Stimulated activated CD8-positive, alpha-beta memory T cell treated with anti-CD3 and anti-CD28 coated beads, Interleukin-4, amount 100 ng/mL, for 4 hours (primary cell): ENCODE measurements around the gene LDB2.

Source experiments
- DNase-seq, 2 donors: peaks; one replicate each; pipeline ENCODE4 v3.0.0-alpha.2; 2020; ENCODE audit warnings: low read depth in 2 of 2, low spot score in 1 of 2

The LDB2 gene

GRCh38 chr4:16503421-16504100 lies 394.9 kb downstream of the LDB2 start:
- no peak for DNase-seq

GRCh38 chr4:16498978-16499377 lies 399.5 kb downstream of the LDB2 start:
- DNase-seq = no peak

- no peak for DNase-seq
Observed at GRCh38 chr4:16496501-16496900, 401.9 kb downstream of the LDB2 start.

- no peak for DNase-seq
Observed at GRCh38 chr4:16492872-16493271, 405.6 kb downstream of the LDB2 start.

GRCh38 chr4:16489226-16489625 lies 409.2 kb downstream of the LDB2 start:
- no peak for DNase-seq

- no peak for DNase-seq
Observed at GRCh38 chr4:16488084-16488483, 410.4 kb downstream of the LDB2 start.

GRCh38 chr4:16484711-16485110 lies 413.7 kb downstream of the LDB2 start:
- no peak for DNase-seq

GRCh38 chr4:16483540-16483939 lies 414.9 kb downstream of the LDB2 start:
- no peak for DNase-seq

GRCh38 chr4:16480011-16480410 lies 418.4 kb downstream of the LDB2 start:
- no peak for DNase-seq

GRCh38 chr4:16472537-16472936 lies 425.9 kb downstream of the LDB2 start:
- DNase-seq = no peak

GRCh38 chr4:16467061-16467460 lies 431.4 kb downstream of the LDB2 start:
- DNase-seq = no peak

GRCh38 chr4:16466581-16466980 lies 431.9 kb downstream of the LDB2 start:
- no peak for DNase-seq

- DNase-seq = no peak
Observed at GRCh38 chr4:16464651-16465050, 433.8 kb downstream of the LDB2 start.

- DNase-seq = no peak
Observed at GRCh38 chr4:16462656-16463055, 435.8 kb downstream of the LDB2 start.

GRCh38 chr4:16461362-16461761 lies 437.1 kb downstream of the LDB2 start:
- DNase-seq = no peak

- no peak for DNase-seq
Observed at GRCh38 chr4:16457944-16458343, 440.5 kb downstream of the LDB2 start.
